ENCODE results near the gene ZSWIM3.

- TF ChIP-seq CTCF (IDR thresholded peaks at IDR 0.05 in 4 of 5, conservative IDR thresholded peaks at IDR 0.05 in 1 of 5) (no peak), POLR2A (IDR thresholded peaks at IDR 0.05) (no peak)
Measured at GRCh38 chr20:45814314-45814713, 43.1 kb upstream of the ZSWIM3 start.

All from gastrocnemius medialis (tissue), 4 donors.